K562 (cell line): Measurements from ENCODE around the gene MAD2L1BP. TPM values are rescaled to one million over a fixed set of nuclear protein-coding genes. Genes with fewer than 3 reads are reported as not detected.

Source experiments
- CBX1 ChIP-seq: sonication (generic); IDR thresholded peaks from 2 replicates; pipeline ENCODE4 v1.6.1; 2016; ENCODE audit warnings: antibody characterized with exemption, low read depth, mild to moderate bottlenecking
- CEBPG ChIP-seq, 3 experiments: fragments of 200-800 bp in 1 of 3; sonication (Bioruptor generic) in 1 of 3; sonication (generic) in 1 of 3; formaldehyde crosslinking in 1 of 3; IDR thresholded peaks in 2 of 3; conservative IDR thresholded peaks in 1 of 3; 2 replicates each; pipeline versions ENCODE4 v1.6.1 to v1.8.0; 2016 to 2022; ENCODE audit warnings: missing compliant biosample characterization in 2 of 3, missing genetic modification characterization in 2 of 3, mild to moderate bottlenecking in 1 of 3, missing genetic modification reagents in 1 of 3
- DPF2 ChIP-seq: fragments of 450-650 bp; IDR thresholded peaks from 2 replicates; pipeline ENCODE4 v1.6.1; 2016
- EHMT2 ChIP-seq: fragments of 450-650 bp; IDR thresholded peaks from 2 replicates; pipeline ENCODE4 v1.6.1; 2018; ENCODE audit warnings: antibody characterized with exemption
- ETV5 ChIP-seq: sonication (generic); formaldehyde crosslinking; IDR thresholded peaks from 2 replicates; pipeline ENCODE4 v1.4.0; 2020; ENCODE audit warnings: low read depth, mild to moderate bottlenecking, missing genetic modification reagents
- MBD2 ChIP-seq: sonication (generic); IDR thresholded peaks from 2 replicates; pipeline ENCODE4 v1.6.1; 2016; ENCODE audit warnings: low read depth, borderline replicate concordance
- PRPF4 ChIP-seq: fragments of 200-400 bp; formaldehyde crosslinking; IDR thresholded peaks from one replicate; pipeline ENCODE4 v1.6.1; 2017; ENCODE audit warnings: low read length, low read depth, mild to moderate bottlenecking; ENCODE audit not compliant: insufficient read depth, poor library complexity, severe bottlenecking
- RBM17 ChIP-seq: fragments of 200-400 bp; formaldehyde crosslinking; IDR thresholded peaks from 2 replicates; pipeline ENCODE4 v1.6.1; 2017; ENCODE audit warnings: low read depth, mild to moderate bottlenecking, low read length, borderline replicate concordance
- SMARCA4 ChIP-seq: fragments of 450-650 bp; IDR thresholded peaks from 2 replicates; pipeline ENCODE4 v1.6.1; 2016
- XRCC4 ChIP-seq: IDR thresholded peaks from one replicate; pipeline ENCODE4 v1.6.1; 2011; ENCODE audit not compliant: insufficient read depth, insufficient read length; ENCODE audit errors: extremely low read depth
- ZC3H8 ChIP-seq: fragments of 450-650 bp; IDR thresholded peaks from 2 replicates; pipeline ENCODE4 v1.6.1; 2017
- ZNF23 ChIP-seq: fragments of 250-450 bp; sonication (Bioruptor Pico); IDR thresholded peaks from 2 replicates; pipeline ENCODE4 v1.4.0; 2020; ENCODE audit warnings: mild to moderate bottlenecking
- ZNF239 ChIP-seq: fragments of 250-450 bp; sonication (Bioruptor Pico); IDR thresholded peaks from 2 replicates; pipeline ENCODE4 v1.4.0; 2020; ENCODE audit warnings: mild to moderate bottlenecking
- ZNF263 ChIP-seq: sonication (generic); formaldehyde crosslinking; IDR thresholded peaks from 2 replicates; pipeline ENCODE4 v1.8.0; 2022; ENCODE audit warnings: mild to moderate bottlenecking, missing genetic modification reagents, borderline replicate concordance
- ZNF76 ChIP-seq: fragments of 250-450 bp; sonication (Bioruptor Pico); IDR thresholded peaks from 2 replicates; pipeline ENCODE4 v1.4.0; 2020; ENCODE audit warnings: mild to moderate bottlenecking, moderate library complexity, borderline replicate concordance
- polyA plus RNA-seq, 8 experiments: library from polyadenylated mRNA; depleted of rRNA in 4 of 8; stranded (reverse) in 5 of 8; unstranded in 3 of 8; fragments of >200 nt; fragmentation: Nextera tagmentation in 2 of 8; fragmentation: Illumina TruSeq in 1 of 8; extraction: Ambion mirVana in 2 of 8; extraction: Trizol in 1 of 8; gene quantifications; 2 replicates each; pipeline versions ENCODE4 v1.2.1 to v1.2.3, GENCODE V29; 2011 to 2014; ENCODE audit warnings: inconsistent platforms in 1 of 8, missing spikeins in 1 of 8
- total RNA-seq, 7 experiments: library from RNA; depleted of rRNA in 6 of 7; stranded (reverse); fragments of >200 nt in 6 of 7; fragmentation: Illumina TruSeq in 2 of 7; extraction: Trizol in 2 of 7; gene quantifications; 2 replicates each; pipeline versions ENCODE4 v1.2.1 to v1.2.3, GENCODE V29; 2011 to 2021; ENCODE audit warnings: low replicate concordance in 1 of 7
- TF ChIP-seq, protein P1 (sequence below): fragments of 250-450 bp; sonication (Bioruptor Pico); IDR thresholded peaks from 2 replicates; pipeline ENCODE4 v1.8.0; 2022; ENCODE audit warnings: inconsistent platforms
- TF ChIP-seq, protein P2 (sequence below): fragments of 450-650 bp; formaldehyde crosslinking; IDR thresholded peaks from 2 replicates; pipeline ENCODE4 v1.4.0; 2020; ENCODE audit warnings: mild to moderate bottlenecking, moderate library complexity
- TF ChIP-seq, protein P3 (sequence below): IDR thresholded peaks from 2 replicates; pipeline ENCODE4 v1.6.1; 2016; ENCODE audit warnings: missing genetic modification characterization, missing compliant biosample characterization
- TF ChIP-seq, protein P4 (sequence below): sonication (generic); formaldehyde crosslinking; IDR thresholded peaks from 2 replicates; pipeline ENCODE4 v1.8.0; 2022; ENCODE audit warnings: mild to moderate bottlenecking, missing genetic modification reagents, borderline replicate concordance

MAD2L1BP gene
- total and polyA plus RNA-seq, 9 of the 15 experiments (the other 6 are each of a cell fraction or from before 2014, with no cell fraction given), result 69.7 to 321 (median 111) TPM

DNA sequence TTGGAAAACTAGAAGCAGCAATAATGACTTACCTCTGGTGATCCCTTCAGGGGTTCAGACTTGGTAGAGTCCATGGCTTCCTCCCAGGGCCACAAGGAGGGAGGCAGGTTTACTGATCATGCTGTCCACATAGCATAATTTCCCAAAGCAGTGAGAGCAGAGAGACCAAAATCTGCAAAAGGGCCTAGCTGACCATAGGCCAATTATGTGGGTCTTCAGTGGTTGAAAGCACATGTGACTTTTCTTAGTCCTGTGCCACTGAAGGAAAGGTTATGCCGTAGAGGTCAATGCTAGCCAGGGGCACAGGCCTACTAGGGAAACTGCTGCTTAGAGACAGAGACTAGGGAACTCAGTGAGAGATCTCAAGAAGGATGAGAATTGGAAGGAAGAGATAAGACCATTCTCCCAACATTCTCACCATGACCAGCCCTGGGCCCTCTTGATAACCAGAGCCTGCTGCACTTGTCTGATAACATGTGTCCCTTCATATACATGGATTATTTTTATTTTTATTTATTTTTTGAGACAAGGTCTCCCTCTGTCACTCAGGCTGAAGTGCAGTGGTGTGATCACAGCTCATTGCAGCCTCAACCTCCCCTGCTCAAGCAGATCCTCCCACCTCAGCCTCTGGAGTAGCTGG lies 4.5 kb upstream of the MAD2L1BP start (continued):
- TF ChIP-seq ZNF76 (peak; percentile 90), CBX1 (no peak), ZNF23 (CRISPR knock-in tag) (no peak), DPF2 (peak; percentile 100), ETV5 (peak; percentile 84), MBD2 (peak; percentile 88), XRCC4 (no peak), CEBPG (CRISPR knock-in tag; IDR thresholded peaks at IDR 0.05) (no peak; the same call in 1 of the 2 replicates), CEBPG (tag; conservative IDR thresholded peaks at IDR 0.05 in 1 of 2, IDR thresholded peaks at IDR 0.05 in 1 of 2) (no peak), ZNF239 (CRISPR knock-in tag) (peak; percentile 56; the same call in 1 of the 2 replicates), RBM17 (no peak), EHMT2 (peak; percentile 79), ZC3H8 (0 out of 2 replicates have a peak, but pooled peaks have one; percentile 50), ZNF263 (CRISPR knock-in tag) (0 out of 2 replicates have a peak, but pooled peaks have one; percentile 24), PRPF4 (no peak), SMARCA4 (peak; percentile 99)
- TF ChIP-seq, protein P1, sequence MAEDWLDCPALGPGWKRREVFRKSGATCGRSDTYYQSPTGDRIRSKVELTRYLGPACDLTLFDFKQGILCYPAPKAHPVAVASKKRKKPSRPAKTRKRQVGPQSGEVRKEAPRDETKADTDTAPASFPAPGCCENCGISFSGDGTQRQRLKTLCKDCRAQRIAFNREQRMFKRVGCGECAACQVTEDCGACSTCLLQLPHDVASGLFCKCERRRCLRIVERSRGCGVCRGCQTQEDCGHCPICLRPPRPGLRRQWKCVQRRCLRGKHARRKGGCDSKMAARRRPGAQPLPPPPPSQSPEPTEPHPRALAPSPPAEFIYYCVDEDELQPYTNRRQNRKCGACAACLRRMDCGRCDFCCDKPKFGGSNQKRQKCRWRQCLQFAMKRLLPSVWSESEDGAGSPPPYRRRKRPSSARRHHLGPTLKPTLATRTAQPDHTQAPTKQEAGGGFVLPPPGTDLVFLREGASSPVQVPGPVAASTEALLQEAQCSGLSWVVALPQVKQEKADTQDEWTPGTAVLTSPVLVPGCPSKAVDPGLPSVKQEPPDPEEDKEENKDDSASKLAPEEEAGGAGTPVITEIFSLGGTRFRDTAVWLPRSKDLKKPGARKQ, result no peak
- TF ChIP-seq, protein P2, sequence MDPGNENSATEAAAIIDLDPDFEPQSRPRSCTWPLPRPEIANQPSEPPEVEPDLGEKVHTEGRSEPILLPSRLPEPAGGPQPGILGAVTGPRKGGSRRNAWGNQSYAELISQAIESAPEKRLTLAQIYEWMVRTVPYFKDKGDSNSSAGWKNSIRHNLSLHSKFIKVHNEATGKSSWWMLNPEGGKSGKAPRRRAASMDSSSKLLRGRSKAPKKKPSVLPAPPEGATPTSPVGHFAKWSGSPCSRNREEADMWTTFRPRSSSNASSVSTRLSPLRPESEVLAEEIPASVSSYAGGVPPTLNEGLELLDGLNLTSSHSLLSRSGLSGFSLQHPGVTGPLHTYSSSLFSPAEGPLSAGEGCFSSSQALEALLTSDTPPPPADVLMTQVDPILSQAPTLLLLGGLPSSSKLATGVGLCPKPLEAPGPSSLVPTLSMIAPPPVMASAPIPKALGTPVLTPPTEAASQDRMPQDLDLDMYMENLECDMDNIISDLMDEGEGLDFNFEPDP (CRISPR knock-in tag), result no peak
- TF ChIP-seq, protein P3, sequence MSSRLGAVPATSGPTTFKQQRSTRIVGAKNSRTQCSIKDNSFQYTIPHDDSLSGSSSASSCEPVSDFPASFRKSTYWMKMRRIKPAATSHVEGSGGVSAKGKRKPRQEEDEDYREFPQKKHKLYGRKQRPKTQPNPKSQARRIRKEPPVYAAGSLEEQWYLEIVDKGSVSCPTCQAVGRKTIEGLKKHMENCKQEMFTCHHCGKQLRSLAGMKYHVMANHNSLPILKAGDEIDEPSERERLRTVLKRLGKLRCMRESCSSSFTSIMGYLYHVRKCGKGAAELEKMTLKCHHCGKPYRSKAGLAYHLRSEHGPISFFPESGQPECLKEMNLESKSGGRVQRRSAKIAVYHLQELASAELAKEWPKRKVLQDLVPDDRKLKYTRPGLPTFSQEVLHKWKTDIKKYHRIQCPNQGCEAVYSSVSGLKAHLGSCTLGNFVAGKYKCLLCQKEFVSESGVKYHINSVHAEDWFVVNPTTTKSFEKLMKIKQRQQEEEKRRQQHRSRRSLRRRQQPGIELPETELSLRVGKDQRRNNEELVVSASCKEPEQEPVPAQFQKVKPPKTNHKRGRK (tag), result no peak
- TF ChIP-seq, protein P4, sequence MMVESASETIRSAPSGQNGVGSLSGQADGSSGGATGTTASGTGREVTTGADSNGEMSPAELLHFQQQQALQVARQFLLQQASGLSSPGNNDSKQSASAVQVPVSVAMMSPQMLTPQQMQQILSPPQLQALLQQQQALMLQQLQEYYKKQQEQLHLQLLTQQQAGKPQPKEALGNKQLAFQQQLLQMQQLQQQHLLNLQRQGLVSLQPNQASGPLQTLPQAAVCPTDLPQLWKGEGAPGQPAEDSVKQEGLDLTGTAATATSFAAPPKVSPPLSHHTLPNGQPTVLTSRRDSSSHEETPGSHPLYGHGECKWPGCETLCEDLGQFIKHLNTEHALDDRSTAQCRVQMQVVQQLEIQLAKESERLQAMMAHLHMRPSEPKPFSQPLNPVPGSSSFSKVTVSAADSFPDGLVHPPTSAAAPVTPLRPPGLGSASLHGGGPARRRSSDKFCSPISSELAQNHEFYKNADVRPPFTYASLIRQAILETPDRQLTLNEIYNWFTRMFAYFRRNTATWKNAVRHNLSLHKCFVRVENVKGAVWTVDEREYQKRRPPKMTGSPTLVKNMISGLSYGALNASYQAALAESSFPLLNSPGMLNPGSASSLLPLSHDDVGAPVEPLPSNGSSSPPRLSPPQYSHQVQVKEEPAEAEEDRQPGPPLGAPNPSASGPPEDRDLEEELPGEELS (CRISPR knock-in tag), result no peak
